Prostate gland (tissue), 2 donors: ENCODE data around the gene IGFBP3.

Source experiments
- CTCF ChIP-seq, 4 experiments: fragments of 200-600 bp in 2 of 4; fragments of 450-650 bp in 2 of 4; sonication (generic) in 2 of 4; IDR thresholded peaks; 1 replicate in 3 of 4; 2 replicates in 1 of 4; pipeline ENCODE4 v1.5.1; 2016 to 2019; ENCODE audit warnings: antibody characterized with exemption in 4 of 4, mild to moderate bottlenecking in 2 of 4, moderate library complexity in 2 of 4
- POLR2AphosphoS5 ChIP-seq: sonication (generic); formaldehyde crosslinking; IDR thresholded peaks from one replicate; pipeline ENCODE4 v1.6.1; 2017; ENCODE audit warnings: antibody characterized with exemption

DNA sequence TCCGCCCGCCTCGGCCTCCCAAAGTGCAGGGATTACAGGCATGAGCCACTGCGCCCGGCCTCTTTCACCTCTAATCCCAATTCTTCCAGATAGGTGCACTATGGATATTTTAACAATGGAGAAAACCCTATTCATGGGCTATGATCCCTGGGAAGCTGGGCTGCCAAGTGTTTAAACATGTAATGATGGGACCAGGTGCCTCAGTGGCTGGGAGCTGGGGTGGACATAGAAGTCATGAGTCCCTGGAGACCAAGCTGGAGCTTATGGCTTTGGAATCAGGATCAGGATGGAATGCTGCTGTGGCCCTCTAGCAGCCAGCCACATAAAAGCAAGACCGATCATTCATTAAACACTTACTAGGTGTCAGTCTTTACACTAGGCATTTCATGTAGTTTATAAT is 41.8 kb upstream of the IGFBP3 start:
- TF ChIP-seq CTCF (IDR thresholded peaks at IDR 0.05) (no peak), POLR2AphosphoS5 (no peak)
